HG03095 (cell line): ENCODE measurements around the gene MSRB1.

ENCODE experiments used
- ATAC-seq: cut with Tn5 transposase; IDR thresholded peaks from one replicate; pipeline ENCODE4 v1.9.1; 2021; ENCODE audit warnings: moderate library complexity; ENCODE audit not compliant: unreplicated experiment

Gene MSRB1

GRCh38 chr16:1942810-1943726 is at the start of gene MSRB1:
MSRB1 (minus strand) TSS chr16:1943199; CDS start chr16:1943156, 43 bp downstream.
- peak; percentile 89 for ATAC-seq

- ATAC-seq: peak; percentile 40
These were observed 49.1 kb upstream of the MSRB1 start for GRCh38 chr16:1991948-1992703.

GRCh38 chr16:1991588-1991947 is 48.6 kb upstream of the MSRB1 start:
- no peak for ATAC-seq

GRCh38 chr16:1991135-1991551 is 48.1 kb upstream of the MSRB1 start:
- ATAC-seq: no peak

- ATAC-seq: no peak
These were observed 47.5 kb upstream of the MSRB1 start for GRCh38 chr16:1990351-1991134.

- no peak for ATAC-seq
These were observed 47.0 kb upstream of the MSRB1 start for GRCh38 chr16:1990101-1990350.

GRCh38 chr16:1989209-1990100 is 46.5 kb upstream of the MSRB1 start, which contains the start of gene SYNGR3:
SYNGR3 (plus strand) TSS chr16:1989970; CDS start chr16:1990103, 133 bp downstream.
- no peak for ATAC-seq

GRCh38 chr16:1987198-1987597 is 44.2 kb upstream of the MSRB1 start:
- ATAC-seq: no peak

- ATAC-seq: no peak
These were observed 42.6 kb upstream of the MSRB1 start for GRCh38 chr16:1985466-1986150.

- ATAC-seq: no peak
These were observed 41.6 kb upstream of the MSRB1 start for GRCh38 chr16:1984347-1985225.

GRCh38 chr16:1983544-1984346 is 40.7 kb upstream of the MSRB1 start, which contains the start of gene GFER:
GFER (plus strand) TSS chr16:1984193; CDS start chr16:1984219, 26 bp downstream.
- peak; percentile 61 for ATAC-seq

- no peak for ATAC-seq
These were observed 40.1 kb upstream of the MSRB1 start for GRCh38 chr16:1982991-1983543.

- ATAC-seq: no peak
These were observed 39.0 kb upstream of the MSRB1 start for GRCh38 chr16:1982013-1982433.

GRCh38 chr16:1981398-1981836 is 38.4 kb upstream of the MSRB1 start, which contains the start of gene NOXO1:
NOXO1 (minus strand) TSS chr16:1981469; CDS start chr16:1981179, 290 bp downstream.
- no peak for ATAC-seq

- ATAC-seq: no peak
These were observed 37.7 kb upstream of the MSRB1 start for GRCh38 chr16:1980770-1981087.

- no peak for ATAC-seq
These were observed 37.2 kb upstream of the MSRB1 start for GRCh38 chr16:1980030-1980769.
